ENCODE results near the gene CPT1C.

GRCh38 chr19:49672131-49672919 lies 18.6 kb upstream of the CPT1C start:
- no peak for TF ChIP-seq EZH2 (IDR thresholded peaks at IDR 0.05; ENCODE audit: insufficient read depth, low read length)
- TF ChIP-seq, protein P1, sequence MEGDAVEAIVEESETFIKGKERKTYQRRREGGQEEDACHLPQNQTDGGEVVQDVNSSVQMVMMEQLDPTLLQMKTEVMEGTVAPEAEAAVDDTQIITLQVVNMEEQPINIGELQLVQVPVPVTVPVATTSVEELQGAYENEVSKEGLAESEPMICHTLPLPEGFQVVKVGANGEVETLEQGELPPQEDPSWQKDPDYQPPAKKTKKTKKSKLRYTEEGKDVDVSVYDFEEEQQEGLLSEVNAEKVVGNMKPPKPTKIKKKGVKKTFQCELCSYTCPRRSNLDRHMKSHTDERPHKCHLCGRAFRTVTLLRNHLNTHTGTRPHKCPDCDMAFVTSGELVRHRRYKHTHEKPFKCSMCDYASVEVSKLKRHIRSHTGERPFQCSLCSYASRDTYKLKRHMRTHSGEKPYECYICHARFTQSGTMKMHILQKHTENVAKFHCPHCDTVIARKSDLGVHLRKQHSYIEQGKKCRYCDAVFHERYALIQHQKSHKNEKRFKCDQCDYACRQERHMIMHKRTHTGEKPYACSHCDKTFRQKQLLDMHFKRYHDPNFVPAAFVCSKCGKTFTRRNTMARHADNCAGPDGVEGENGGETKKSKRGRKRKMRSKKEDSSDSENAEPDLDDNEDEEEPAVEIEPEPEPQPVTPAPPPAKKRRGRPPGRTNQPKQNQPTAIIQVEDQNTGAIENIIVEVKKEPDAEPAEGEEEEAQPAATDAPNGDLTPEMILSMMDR (IDR thresholded peaks at IDR 0.05; ENCODE audit: insufficient read depth, low read depth, low read length): peak; percentile 93

All from astrocyte (in vitro differentiated cells and primary cell).